Type B pancreatic cell (in vitro differentiated cells): ENCODE measurements around the gene CEP55. TPM values are rescaled to one million over a fixed set of nuclear protein-coding genes. Genes with fewer than 3 reads are reported as not detected.

Experiments used
- DNase-seq: peaks from one replicate; pipeline ENCODE4 v3.0.0; 2021; ENCODE audit warnings: mixed read lengths; ENCODE audit not compliant: unreplicated experiment; ENCODE audit errors: extremely low spot score
- H3K27ac Mint-ChIP-seq: 2 replicates; pipeline ENCODE4 v1.8.0; 2021; ENCODE audit warnings: mild to moderate bottlenecking, mixed read lengths
- H3K27me3 Mint-ChIP-seq: 2 replicates; pipeline ENCODE4 v1.8.0; 2021; ENCODE audit warnings: mixed read lengths
- H3K36me3 Mint-ChIP-seq: 2 replicates; pipeline ENCODE4 v1.8.0; 2021; ENCODE audit warnings: mixed read lengths
- H3K4me1 Mint-ChIP-seq: one replicate; pipeline ENCODE4 v1.8.0; 2021; ENCODE audit warnings: mixed read lengths; ENCODE audit not compliant: unreplicated experiment
- H3K4me3 Mint-ChIP-seq: 2 replicates; pipeline ENCODE4 v1.8.0; 2021; ENCODE audit warnings: mild to moderate bottlenecking, mixed read lengths
- H3K9me3 Mint-ChIP-seq: 2 replicates; pipeline ENCODE4 v1.8.0; 2021; ENCODE audit warnings: mixed read lengths
- total RNA-seq: library from RNA; stranded (reverse); gene quantifications from 2 replicates; pipeline ENCODE4 v1.2.1, GENCODE V29; 2021; ENCODE audit warnings: low replicate concordance
- TF ChIP-seq, protein P1 (sequence below): fragments of 200-600 bp; sonication (generic); conservative IDR thresholded peaks from 2 replicates; pipeline ENCODE4 v1.5.0; 2021; ENCODE audit warnings: antibody characterized with exemption, mild to moderate bottlenecking

The CEP55 gene
- total RNA-seq, 1 donor from 2014 or later, result 14.8 TPM

DNA sequence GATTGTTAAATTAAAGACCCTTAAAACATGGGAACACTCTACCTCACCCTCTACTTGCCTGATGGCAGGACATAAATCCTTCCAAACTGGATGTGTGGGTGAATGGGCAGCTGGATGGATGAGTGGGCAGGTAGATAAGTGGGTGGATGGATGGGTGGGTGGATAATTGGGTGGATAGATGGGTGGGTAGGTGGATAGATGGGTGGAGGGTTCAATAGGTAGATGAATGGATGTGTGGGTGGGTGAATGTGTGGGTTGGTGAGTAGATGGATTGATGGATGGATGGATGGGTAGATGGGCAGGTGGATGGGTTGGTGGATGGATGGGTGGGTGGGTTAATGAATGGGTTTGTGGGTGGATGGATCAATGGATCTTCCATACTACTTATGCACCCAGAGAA is 51.1 kb downstream of the CEP55 start:
- Mint-ChIP-seq H3K4me1 (peaks cover 3% of the 10 kb centered on the region), H3K9me3 (no peaks in the 10 kb centered on the region), H3K36me3 (no peaks in the 10 kb centered on the region), H3K27me3 (peaks cover 14% of the 10 kb centered on the region), H3K27ac (no peak overlapping the region), H3K4me3 (no peak overlapping the region)
- TF ChIP-seq, protein P1, sequence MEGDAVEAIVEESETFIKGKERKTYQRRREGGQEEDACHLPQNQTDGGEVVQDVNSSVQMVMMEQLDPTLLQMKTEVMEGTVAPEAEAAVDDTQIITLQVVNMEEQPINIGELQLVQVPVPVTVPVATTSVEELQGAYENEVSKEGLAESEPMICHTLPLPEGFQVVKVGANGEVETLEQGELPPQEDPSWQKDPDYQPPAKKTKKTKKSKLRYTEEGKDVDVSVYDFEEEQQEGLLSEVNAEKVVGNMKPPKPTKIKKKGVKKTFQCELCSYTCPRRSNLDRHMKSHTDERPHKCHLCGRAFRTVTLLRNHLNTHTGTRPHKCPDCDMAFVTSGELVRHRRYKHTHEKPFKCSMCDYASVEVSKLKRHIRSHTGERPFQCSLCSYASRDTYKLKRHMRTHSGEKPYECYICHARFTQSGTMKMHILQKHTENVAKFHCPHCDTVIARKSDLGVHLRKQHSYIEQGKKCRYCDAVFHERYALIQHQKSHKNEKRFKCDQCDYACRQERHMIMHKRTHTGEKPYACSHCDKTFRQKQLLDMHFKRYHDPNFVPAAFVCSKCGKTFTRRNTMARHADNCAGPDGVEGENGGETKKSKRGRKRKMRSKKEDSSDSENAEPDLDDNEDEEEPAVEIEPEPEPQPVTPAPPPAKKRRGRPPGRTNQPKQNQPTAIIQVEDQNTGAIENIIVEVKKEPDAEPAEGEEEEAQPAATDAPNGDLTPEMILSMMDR, result no peak
- no peak for DNase-seq

DNA sequence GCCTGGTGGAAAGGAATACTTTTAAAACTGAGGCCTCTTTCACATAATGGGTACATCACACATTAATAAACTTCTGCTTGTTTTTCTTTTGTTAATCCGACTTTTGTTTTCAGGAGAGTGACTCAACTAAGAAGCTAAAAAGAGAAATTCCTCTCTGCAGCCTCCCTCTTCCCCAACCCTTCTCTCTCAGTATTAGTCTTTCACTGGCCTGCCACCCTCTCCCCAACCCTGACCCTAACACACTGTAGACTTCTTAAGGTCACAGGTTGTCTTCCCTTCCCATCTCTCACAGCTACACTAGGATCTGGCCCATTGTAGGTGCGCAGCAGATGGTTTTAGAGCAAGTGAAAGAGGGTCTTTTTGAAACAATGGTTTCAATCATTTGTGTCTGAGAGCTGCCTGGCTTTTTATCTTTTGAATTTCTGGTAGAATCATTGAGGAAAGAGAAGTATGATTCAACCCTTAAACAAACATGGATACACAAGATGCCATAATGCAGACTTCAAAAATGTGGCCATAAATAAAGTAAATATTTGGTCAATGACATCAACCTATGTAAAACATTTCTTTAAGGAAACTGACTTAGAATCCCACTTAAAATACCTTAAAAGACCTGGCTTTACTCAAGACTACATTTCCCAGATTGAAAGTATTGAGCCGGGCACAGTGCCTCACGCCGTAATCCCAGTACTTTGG is 52.1 kb downstream of the CEP55 start:
- DNase-seq, result no peak
- Mint-ChIP-seq H3K27ac (peak overlapping the region; percentile 62), H3K4me3 (no peak overlapping the region), H3K27me3 (peaks cover 10% of the 10 kb centered on the region), H3K9me3 (no peaks in the 10 kb centered on the region), H3K4me1 (peaks cover 2% of the 10 kb centered on the region), H3K36me3 (no peaks in the 10 kb centered on the region)
- TF ChIP-seq, protein P1, result no peak

DNA sequence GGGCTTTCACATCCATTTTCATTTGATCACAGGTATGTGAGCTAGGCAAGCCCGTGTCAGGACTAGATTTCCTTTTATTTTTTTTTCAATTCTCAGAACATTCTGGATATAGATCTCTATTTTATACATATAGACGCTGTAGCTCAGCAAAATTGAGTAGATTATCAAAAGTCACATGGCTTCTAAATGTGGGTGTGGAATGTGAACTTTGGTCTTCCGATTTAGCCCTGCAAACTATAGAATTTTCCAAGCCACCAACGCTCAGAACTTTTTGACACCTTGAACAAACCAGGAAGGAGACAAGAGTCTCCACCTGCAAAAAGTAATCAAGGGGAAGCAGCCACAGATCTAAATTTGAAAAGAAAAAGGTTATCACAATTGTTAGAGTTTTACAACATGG is 54.2 kb downstream of the CEP55 start:
- TF ChIP-seq, protein P1, result no peak
- no peaks in the 10 kb centered on the region for H3K36me3 Mint-ChIP-seq
- no peak for DNase-seq
- H3K27ac Mint-ChIP-seq, result no peak overlapping the region
- no peak overlapping the region for H3K4me3 Mint-ChIP-seq
- H3K9me3 Mint-ChIP-seq, result no peaks in the 10 kb centered on the region
- peaks cover 7% of the 10 kb centered on the region for H3K27me3 Mint-ChIP-seq
- peaks cover 14% of the 10 kb centered on the region for H3K4me1 Mint-ChIP-seq

DNA sequence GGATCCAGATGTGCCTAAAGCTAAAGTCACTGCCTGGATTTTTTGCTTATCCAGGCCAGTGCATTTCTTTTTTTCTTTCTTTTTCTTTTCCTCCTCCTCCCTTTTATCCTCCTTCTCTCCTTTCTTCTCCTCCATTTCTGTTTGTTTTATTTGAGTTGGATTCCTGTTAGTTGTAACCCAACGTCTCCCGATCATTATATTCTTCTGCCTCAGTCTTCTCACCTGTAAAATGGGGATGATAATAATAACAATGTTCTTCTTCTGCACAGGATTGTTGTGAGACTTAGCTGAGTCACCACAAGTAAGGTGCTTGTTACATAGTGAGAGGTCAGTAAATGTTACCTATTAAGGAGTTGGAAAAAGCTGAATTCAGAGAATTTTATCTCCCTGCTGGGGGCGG is 56.4 kb downstream of the CEP55 start:
- Mint-ChIP-seq H3K4me3 (no peak overlapping the region), H3K36me3 (no peaks in the 10 kb centered on the region), H3K4me1 (peaks cover 14% of the 10 kb centered on the region), H3K9me3 (no peaks in the 10 kb centered on the region), H3K27ac (no peak overlapping the region), H3K27me3 (no peaks in the 10 kb centered on the region)
- TF ChIP-seq, protein P1, result no peak
- no peak for DNase-seq

DNA sequence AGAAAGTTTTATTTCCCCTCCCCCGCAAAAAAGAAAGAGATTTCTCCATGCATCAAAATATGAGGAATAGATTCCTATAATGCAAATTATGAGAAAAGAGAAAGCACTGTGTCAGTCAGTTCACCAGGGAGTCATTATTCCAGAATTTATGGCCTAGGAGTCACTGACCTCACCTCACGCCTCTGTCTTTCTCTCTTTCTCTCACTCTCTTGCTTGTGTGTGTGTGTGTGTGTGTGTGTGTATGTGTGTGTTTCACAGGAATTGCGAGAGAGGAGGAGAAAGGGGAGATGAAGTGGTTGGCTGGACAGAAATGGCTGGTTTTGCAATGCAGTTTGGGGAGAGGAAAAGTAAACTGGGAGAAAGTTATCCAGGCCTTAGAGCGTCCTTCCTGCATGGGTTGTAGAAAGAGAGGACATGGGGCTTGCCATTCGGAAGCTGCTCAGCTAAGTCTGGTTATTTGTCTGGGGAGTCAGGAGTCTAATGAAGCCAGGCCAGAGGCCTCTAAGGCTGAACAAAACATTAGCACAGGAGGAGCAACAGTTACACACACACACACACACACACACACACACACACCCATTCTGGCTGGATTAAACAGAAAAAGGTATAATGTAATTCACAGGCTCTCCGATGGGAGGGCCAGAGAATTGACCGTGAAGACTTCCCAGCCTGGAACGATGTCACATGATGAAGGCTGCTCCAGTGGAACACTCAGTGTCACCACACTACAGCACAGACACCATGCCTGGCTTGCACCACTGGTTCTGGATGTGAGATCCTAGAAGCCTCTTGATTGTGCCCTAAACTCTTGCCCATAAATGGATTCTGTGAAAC is 57.3 kb downstream of the CEP55 start:
- Mint-ChIP-seq H3K4me1 (peaks cover 14% of the 10 kb centered on the region), H3K9me3 (no peaks in the 10 kb centered on the region), H3K27me3 (no peaks in the 10 kb centered on the region), H3K27ac (no peak overlapping the region), H3K4me3 (no peak overlapping the region), H3K36me3 (no peaks in the 10 kb centered on the region)
- DNase-seq, result no peak
- TF ChIP-seq, protein P1, result no peak
